HEK293T (cell line): Measurements from ENCODE around the gene LGALS3BP.
"Not testable (repeated sequence)": the region's sequence is repeated elsewhere in the genome, so short reads cannot be mapped to it uniquely, and the experiment has no call there.

Source experiments
- CTCF ChIA-PET: fragments of 350-600 bp; formaldehyde crosslinking; extraction: SDS; loops from one replicate; lab custom pipeline; 2021; ENCODE audit warnings: antibody characterized with exemption, inconsistent platforms; lab: Yijun Ruan, JAX
- POLR2A ChIA-PET: fragments of 350-600 bp; formaldehyde crosslinking; extraction: SDS; loops from one replicate; lab custom pipeline; 2020; ENCODE audit warnings: antibody characterized with exemption, inconsistent platforms; lab: Yijun Ruan, JAX
- DNase-seq: peaks from one replicate; pipeline ENCODE4 v3.0.0; 2012; ENCODE audit warnings: mixed read lengths; ENCODE audit errors: extremely low spot score
- ARNT ChIP-seq: fragments of 450-650 bp; IDR thresholded peaks from 2 replicates; pipeline ENCODE4 v1.6.1; 2017; ENCODE audit warnings: mild to moderate bottlenecking
- BHLHE40 ChIP-seq: fragments of 450-650 bp; IDR thresholded peaks from 2 replicates; pipeline ENCODE4 v1.6.1; 2016; ENCODE audit warnings: mild to moderate bottlenecking, moderate library complexity, borderline replicate concordance
- CTBP1 ChIP-seq: fragments of 450-650 bp; IDR thresholded peaks from 2 replicates; pipeline ENCODE4 v1.6.1; 2016; ENCODE audit warnings: borderline replicate concordance
- ELF4 ChIP-seq: fragments of 450-650 bp; IDR thresholded peaks from 2 replicates; pipeline ENCODE4 v1.6.1; 2017; ENCODE audit warnings: antibody characterized with exemption
- FOXA1 ChIP-seq: fragments of 450-650 bp; IDR thresholded peaks from 2 replicates; pipeline ENCODE4 v1.6.1; 2016; ENCODE audit warnings: mild to moderate bottlenecking
- FOXK2 ChIP-seq: fragments of 450-650 bp; IDR thresholded peaks from 2 replicates; pipeline ENCODE4 v1.6.1; 2016; ENCODE audit warnings: mild to moderate bottlenecking
- FOXM1 ChIP-seq: fragments of 450-650 bp; IDR thresholded peaks from 2 replicates; pipeline ENCODE4 v1.6.1; 2017; ENCODE audit warnings: mild to moderate bottlenecking, borderline replicate concordance
- HDGF ChIP-seq: fragments of 450-650 bp; IDR thresholded peaks from 2 replicates; pipeline ENCODE4 v1.6.1; 2017; ENCODE audit warnings: antibody characterized with exemption, borderline replicate concordance
- L3MBTL2 ChIP-seq: fragments of 450-650 bp; conservative IDR thresholded peaks from 2 replicates; pipeline ENCODE4 v1.6.1; 2016; ENCODE audit warnings: mild to moderate bottlenecking
- LEF1 ChIP-seq: fragments of 450-650 bp; IDR thresholded peaks from 2 replicates; pipeline ENCODE4 v1.6.1; 2017; ENCODE audit warnings: mild to moderate bottlenecking, borderline replicate concordance
- NFRKB ChIP-seq: fragments of 450-650 bp; IDR thresholded peaks from 2 replicates; pipeline ENCODE4 v1.6.1; 2016; ENCODE audit warnings: mild to moderate bottlenecking, moderate library complexity
- SP1 ChIP-seq: fragments of 450-650 bp; IDR thresholded peaks from 2 replicates; pipeline ENCODE4 v1.6.1; 2017
- SUZ12 ChIP-seq: fragments of 450-650 bp; IDR thresholded peaks from 2 replicates; pipeline ENCODE4 v1.6.1; 2016; ENCODE audit warnings: mild to moderate bottlenecking
- TARDBP ChIP-seq: fragments of 450-650 bp; IDR thresholded peaks from 2 replicates; pipeline ENCODE4 v1.6.1; 2016
- ZNF384 ChIP-seq: fragments of 450-650 bp; IDR thresholded peaks from 2 replicates; pipeline ENCODE4 v1.6.1; 2016
- TF ChIP-seq, protein P1 (sequence below): fragments of 450-650 bp; IDR thresholded peaks from 2 replicates; pipeline ENCODE4 v1.6.1; 2016

LGALS3BP gene

GRCh38 chr17:79022507-79022991 lies 42.8 kb upstream of the LGALS3BP start:
- ChIA-PET POLR2A (interaction anchor here (0.6 to 0.9 kb wide), 2 partner anchors 13 to 38 kb away, joined by 4 to 5 read pairs; partner anchors contain the start of gene CANT1), CTCF (interaction anchor here (0.6 kb wide), 1 partner anchor 23 kb away, joined by 3 read pairs; no protein-coding TSS in a partner anchor)
- DNase-seq = no peak
- TF ChIP-seq ELF4 (no peak), FOXK2 (no peak)

DNA sequence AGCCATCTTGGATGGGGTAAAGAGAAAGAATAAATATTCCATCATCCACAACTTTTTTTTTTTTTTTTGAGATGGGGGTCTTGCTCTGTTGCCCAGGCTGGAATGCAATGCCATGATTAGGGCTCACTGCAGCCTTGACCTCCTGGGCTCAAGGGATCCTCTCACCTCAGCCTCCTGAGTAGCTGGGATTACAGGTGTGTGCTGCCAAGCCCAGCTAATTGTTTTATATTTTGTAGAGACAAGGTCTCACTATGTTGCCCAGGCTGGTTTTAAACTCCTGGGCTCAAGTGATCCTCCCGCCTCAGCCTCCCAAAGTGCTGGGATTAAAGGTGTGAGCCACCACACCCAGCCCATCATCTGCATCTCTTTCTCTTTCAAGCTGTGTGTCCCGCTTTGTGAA lies 42.2 kb upstream of the LGALS3BP start:
- CTCF ChIA-PET, DNase-seq: not testable (repeated sequence)
- POLR2A ChIA-PET = interaction anchor here (0.6 to 0.9 kb wide), 2 partner anchors 12 to 39 kb away, joined by 4 to 5 read pairs; partner anchors contain the start of gene CANT1

DNA sequence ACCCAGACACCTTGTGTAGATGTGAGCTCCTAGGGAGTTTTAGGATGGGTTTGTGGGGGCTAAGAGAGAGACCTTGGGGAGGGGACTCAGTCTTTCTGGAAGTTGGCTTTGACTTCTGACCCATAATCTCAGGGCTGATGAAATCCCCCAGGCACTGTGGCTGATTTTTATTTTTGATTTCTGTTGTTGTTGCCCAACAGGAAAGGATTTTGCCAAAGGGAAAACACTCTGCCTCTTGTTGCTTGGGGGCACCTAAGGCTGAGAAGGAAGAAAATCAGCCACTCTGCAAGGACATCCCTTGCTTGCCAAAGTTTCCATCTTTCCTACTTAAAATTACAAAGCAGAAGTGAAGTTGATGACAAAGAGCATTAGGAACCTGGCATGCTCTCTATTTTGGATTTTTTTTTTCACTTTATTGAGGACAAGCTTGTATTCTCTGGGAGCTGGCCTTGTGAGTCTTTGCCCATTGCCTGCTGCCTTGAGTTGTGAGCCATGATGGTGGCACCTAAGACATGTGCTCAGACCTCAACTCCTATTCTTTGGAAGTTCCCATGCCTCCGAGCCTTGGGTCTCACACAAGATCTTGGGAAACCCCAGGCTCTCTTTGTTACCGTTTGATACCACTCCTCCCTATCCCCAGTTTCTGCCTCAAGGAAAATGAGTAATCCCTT lies 41.0 kb upstream of the LGALS3BP start:
- no peak for DNase-seq
- POLR2A ChIA-PET = interaction anchor here (1.5 kb wide), 1 partner anchor 10 kb away, joined by 6 read pairs; the partner anchor contains the start of gene CANT1
- no peak for TF ChIP-seq SUZ12
- TF ChIP-seq BHLHE40 = no peak
- no peak for TF ChIP-seq LEF1
- TF ChIP-seq FOXM1 = no peak
- TF ChIP-seq HDGF = no peak
- no peak for TF ChIP-seq FOXA1
- no peak for TF ChIP-seq ELF4
- no peak for TF ChIP-seq L3MBTL2
- TF ChIP-seq FOXK2 = no peak
- TF ChIP-seq ARNT = no peak
- TF ChIP-seq NFRKB = no peak
- TF ChIP-seq ZNF384 = no peak
- CTCF ChIA-PET = interaction anchor here (0.8 to 1.5 kb wide), 5 partner anchors 14 to 25 kb away, joined by 3 to 5 read pairs (median 4); no protein-coding TSS in a partner anchor

- POLR2A ChIA-PET = interaction anchor here (1.5 kb wide), 1 partner anchor 10 kb away, joined by 6 read pairs; the partner anchor contains the start of gene CANT1
- CTCF ChIA-PET = interaction anchor here (0.8 to 1.5 kb wide), 5 partner anchors 15 to 26 kb away, joined by 3 to 5 read pairs (median 4); no protein-coding TSS in a partner anchor
- TF ChIP-seq FOXA1 (no peak), L3MBTL2 (0 out of 2 replicates have a peak, but pooled peaks have one; percentile 7)
- no peak for DNase-seq
These were observed 40.2 kb upstream of the LGALS3BP start for GRCh38 chr17:79019632-79020584.

DNA sequence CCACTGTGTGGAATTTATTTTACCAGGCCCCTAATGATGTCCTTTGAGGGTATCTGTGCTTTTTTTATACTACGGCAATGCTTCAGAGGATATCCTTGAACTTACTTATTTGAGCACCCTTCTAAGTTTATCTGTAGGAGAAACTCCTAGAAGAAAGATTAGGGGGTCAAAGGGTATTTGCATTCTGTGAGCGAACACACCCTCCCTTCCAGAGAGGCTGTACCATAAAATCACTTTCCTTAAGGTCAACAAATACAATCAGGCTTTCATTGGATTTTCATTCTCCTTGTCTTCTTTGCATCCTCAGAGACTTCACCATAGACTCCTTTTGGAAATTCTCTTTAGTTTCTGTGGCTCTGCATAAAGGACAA lies 39.5 kb upstream of the LGALS3BP start:
- ChIA-PET POLR2A (no interaction called here), CTCF (no interaction called here)
- no peak for TF ChIP-seq FOXA1
- TF ChIP-seq FOXM1 = no peak
- TF ChIP-seq, protein P1, sequence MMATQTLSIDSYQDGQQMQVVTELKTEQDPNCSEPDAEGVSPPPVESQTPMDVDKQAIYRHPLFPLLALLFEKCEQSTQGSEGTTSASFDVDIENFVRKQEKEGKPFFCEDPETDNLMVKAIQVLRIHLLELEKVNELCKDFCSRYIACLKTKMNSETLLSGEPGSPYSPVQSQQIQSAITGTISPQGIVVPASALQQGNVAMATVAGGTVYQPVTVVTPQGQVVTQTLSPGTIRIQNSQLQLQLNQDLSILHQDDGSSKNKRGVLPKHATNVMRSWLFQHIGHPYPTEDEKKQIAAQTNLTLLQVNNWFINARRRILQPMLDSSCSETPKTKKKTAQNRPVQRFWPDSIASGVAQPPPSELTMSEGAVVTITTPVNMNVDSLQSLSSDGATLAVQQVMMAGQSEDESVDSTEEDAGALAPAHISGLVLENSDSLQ = no peak
- no peak for TF ChIP-seq LEF1
- no peak for TF ChIP-seq CTBP1
- TF ChIP-seq SUZ12 = no peak
- no peak for TF ChIP-seq ZNF384
- DNase-seq = no peak

- TF ChIP-seq TARDBP = no peak
- ChIA-PET CTCF (no interaction called here), POLR2A (no interaction called here)
- DNase-seq = no peak
These were observed 38.6 kb upstream of the LGALS3BP start for GRCh38 chr17:79018370-79018695.

DNA sequence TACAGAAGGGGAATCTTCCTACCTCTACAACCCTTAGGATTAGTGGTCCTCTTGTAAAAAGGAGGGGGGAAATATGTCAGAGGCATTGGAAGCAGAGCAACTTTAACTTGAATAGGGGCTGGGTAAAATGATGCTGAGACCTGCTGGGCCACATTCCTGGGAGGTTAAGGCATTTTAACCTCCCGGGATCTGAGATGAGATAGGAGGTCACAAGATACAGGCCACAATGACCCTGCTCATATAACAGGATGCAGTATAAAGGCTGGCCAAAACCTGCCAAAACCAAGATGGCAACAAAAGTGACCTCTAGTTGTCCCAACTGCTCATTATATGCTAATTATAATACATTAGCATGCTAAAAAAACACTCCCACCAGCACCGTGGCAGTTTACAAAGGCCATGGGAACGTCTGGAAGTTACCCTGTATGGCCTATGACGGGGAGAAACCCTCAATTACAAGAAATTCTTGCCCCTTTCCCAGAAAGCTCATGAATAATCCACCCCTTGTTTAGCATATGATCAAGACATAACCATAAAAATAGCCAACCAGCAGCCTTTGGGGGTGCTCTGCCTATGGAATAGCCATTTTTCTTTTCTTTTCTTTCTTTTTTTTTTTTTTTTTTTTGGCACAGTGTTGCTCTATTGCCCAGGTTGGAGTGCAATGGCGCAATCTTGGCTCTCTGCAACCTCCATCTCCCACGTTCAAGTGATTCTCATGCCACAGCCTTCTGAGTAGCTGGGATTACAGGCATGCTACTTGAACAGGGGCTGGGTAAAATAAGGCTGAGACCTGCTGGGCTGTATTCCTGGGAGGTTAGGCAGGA lies 38.0 kb upstream of the LGALS3BP start:
- DNase-seq = no peak
- POLR2A ChIA-PET = no interaction called here
- CTCF ChIA-PET = no interaction called here
- TF ChIP-seq NFRKB (no peak), FOXM1 (no peak), HDGF (no peak), TARDBP (no peak), SP1 (no peak), CTBP1 (no peak), ARNT (no peak), FOXK2 (no peak), BHLHE40 (no peak)
- TF ChIP-seq, protein P1 = no peak
